GM23338 (cell line): ENCODE measurements around the gene DSCAML1. TPM values are rescaled to one million over a fixed set of nuclear protein-coding genes. Genes with fewer than 3 reads are reported as not detected.

Experiments used
- ATAC-seq: fragments of 200-7000 bp; cut with Tn5 transposase; 3 replicates; pipeline ENCODE4 v1.9.1; 2020
- DNase-seq: peaks from one replicate; pipeline ENCODE4 v3.0.0-alpha.2; 2015; ENCODE audit warnings: low spot score
- H2AFZ ChIP-seq: fragments of 200-600 bp; sonication (generic); 2 replicates; pipeline ENCODE4 v1.8.0; 2016; ENCODE audit warnings: antibody characterized with exemption, mild to moderate bottlenecking, moderate library complexity
- H3F3A ChIP-seq: fragments of 200-600 bp; sonication (generic); replicated peaks from 2 replicates; pipeline ENCODE4 v1.8.0; 2017; ENCODE audit warnings: antibody characterized with exemption, mixed run types, low read depth
- H3K27ac ChIP-seq: fragments of 200-600 bp; sonication (generic); 2 replicates; pipeline ENCODE4 v1.6.1; 2016; ENCODE audit warnings: low read depth
- H3K27me3 ChIP-seq: fragments of 200-600 bp; sonication (generic); 2 replicates; pipeline ENCODE4 v1.8.0; 2016; ENCODE audit warnings: mild to moderate bottlenecking, mixed run types, moderate library complexity; ENCODE audit not compliant: insufficient read depth
- H3K36me3 ChIP-seq: fragments of 200-600 bp; sonication (generic); 2 replicates; pipeline ENCODE4 v1.8.0; 2016; ENCODE audit warnings: mild to moderate bottlenecking; ENCODE audit not compliant: insufficient read depth
- H3K4me1 ChIP-seq: fragments of 200-600 bp; sonication (generic); 2 replicates; pipeline ENCODE4 v1.8.0; 2016; ENCODE audit warnings: mild to moderate bottlenecking, moderate library complexity; ENCODE audit not compliant: insufficient read depth
- H3K4me2 ChIP-seq: fragments of 200-600 bp; sonication (generic); 2 replicates; pipeline ENCODE4 v1.7.1; 2017; ENCODE audit warnings: mixed run types
- H3K4me3 ChIP-seq: fragments of 200-600 bp; sonication (generic); 2 replicates; pipeline ENCODE4 v1.6.1; 2016; ENCODE audit warnings: mixed run types
- H3K79me2 ChIP-seq: fragments of 200-600 bp; sonication (generic); replicated peaks from 2 replicates; pipeline ENCODE4 v1.8.0; 2017; ENCODE audit warnings: mild to moderate bottlenecking; ENCODE audit not compliant: insufficient read depth
- H3K9me2 ChIP-seq: fragments of 200-600 bp; sonication (generic); 2 replicates; pipeline ENCODE4 v1.8.0; 2017; ENCODE audit not compliant: insufficient read depth
- H4K20me1 ChIP-seq: fragments of 200-600 bp; sonication (generic); replicated peaks from 2 replicates; pipeline ENCODE4 v1.8.0; 2017; ENCODE audit warnings: mild to moderate bottlenecking; ENCODE audit not compliant: insufficient read depth
- H3K27ac Mint-ChIP-seq: 2 replicates; pipeline ENCODE4 v1.8.0; 2020; ENCODE audit warnings: inconsistent platforms, mild to moderate bottlenecking, moderate library complexity, mixed read lengths
- H3K27me3 Mint-ChIP-seq: 3 replicates; pipeline ENCODE4 v1.8.0; 2022; ENCODE audit warnings: low read depth, mild to moderate bottlenecking, moderate library complexity, mixed read lengths, inconsistent platforms; ENCODE audit not compliant: insufficient read depth, poor library complexity
- H3K36me3 Mint-ChIP-seq: 3 replicates; pipeline ENCODE4 v1.8.0; 2021; ENCODE audit warnings: low read depth, mild to moderate bottlenecking, inconsistent platforms, moderate library complexity, mixed read lengths
- H3K4me1 Mint-ChIP-seq: 3 replicates; pipeline ENCODE4 v1.8.0; 2020; ENCODE audit warnings: mild to moderate bottlenecking, inconsistent platforms, mixed read lengths
- H3K4me3 Mint-ChIP-seq: 3 replicates; pipeline ENCODE4 v1.8.0; 2021; ENCODE audit warnings: moderate library complexity, mild to moderate bottlenecking, inconsistent platforms, mixed read lengths
- H3K9me3 Mint-ChIP-seq: 3 replicates; pipeline ENCODE4 v1.8.0; 2020; ENCODE audit warnings: moderate library complexity, mild to moderate bottlenecking, inconsistent platforms, mixed read lengths
- CREB1 ChIP-seq: fragments of 250-450 bp; sonication (Bioruptor Pico); IDR thresholded peaks from 2 replicates; pipeline ENCODE4 v1.5.0; 2020; ENCODE audit warnings: low read depth, mild to moderate bottlenecking, moderate library complexity
- EZH2phosphoT487 ChIP-seq: fragments of 200-600 bp; sonication (generic); IDR thresholded peaks from one replicate; pipeline ENCODE4 v1.8.1; 2018; ENCODE audit warnings: antibody characterized with exemption; ENCODE audit not compliant: unreplicated experiment
- NANOG ChIP-seq: IDR thresholded peaks from 2 replicates; pipeline ENCODE4 v1.6.1; 2016; ENCODE audit warnings: antibody characterized with exemption, borderline replicate concordance
- REST ChIP-seq: IDR thresholded peaks from one replicate; pipeline ENCODE4 v1.6.1; 2018; ENCODE audit warnings: antibody characterized with exemption; ENCODE audit not compliant: unreplicated experiment
- STAT1 ChIP-seq: IDR thresholded peaks from one replicate; pipeline ENCODE4 v1.6.1; 2016; ENCODE audit warnings: antibody characterized with exemption; ENCODE audit not compliant: unreplicated experiment
- ZNF462 ChIP-seq: fragments of 250-450 bp; sonication (Bioruptor Pico); IDR thresholded peaks from 2 replicates; pipeline ENCODE4 v1.5.0; 2020; ENCODE audit warnings: mild to moderate bottlenecking, moderate library complexity
- polyA plus RNA-seq: library from polyadenylated mRNA; unstranded; fragments of >200 nt; fragmentation: Nextera tagmentation; extraction: Ambion mirVana; gene quantifications from 2 replicates; pipeline ENCODE4 v1.2.1, GENCODE V29; 2016
- total RNA-seq: library from RNA; depleted of rRNA; stranded (reverse); fragments of >200 nt; shearing (Covaris generic); gene quantifications from 2 replicates; pipeline ENCODE4 v1.2.3, GENCODE V29; 2014

Gene DSCAML1
- total and polyA plus RNA-seq, 2 experiments from 2014 or later: 0.17 TPM; not detected in 1

- no peak for TF ChIP-seq ZNF462
- no peak for TF ChIP-seq STAT1
Measured at GRCh38 chr11:117621226-117621625, 175.8 kb downstream of the DSCAML1 start (continued).

GRCh38 chr11:117620659-117621058, 176.4 kb downstream of the DSCAML1 start:
- H3K27me3 Mint-ChIP-seq: peaks cover 6% of the 10 kb centered on the region
- no peaks in the 10 kb centered on the region for H3K36me3 Mint-ChIP-seq
- H3K4me1 Mint-ChIP-seq: peaks cover 19% of the 10 kb centered on the region; the same call in 2 of the 3 replicates
- H3K9me2 ChIP-seq: no peaks in the 10 kb centered on the region
- H3K27me3 ChIP-seq: no peaks in the 10 kb centered on the region
- no peaks in the 10 kb centered on the region for H4K20me1 ChIP-seq
- no peak overlapping the region for H3K27ac Mint-ChIP-seq
- no peak overlapping the region for H2AFZ ChIP-seq
- no peak overlapping the region for H3K4me3 Mint-ChIP-seq
- no peaks in the 10 kb centered on the region for H3K36me3 ChIP-seq
- H3K27ac ChIP-seq: no peak overlapping the region
- peaks cover 5% of the 10 kb centered on the region; the same call in 1 of the 3 replicates for H3K9me3 Mint-ChIP-seq
- no peak for ATAC-seq
- no peaks in the 10 kb centered on the region for H3K79me2 ChIP-seq
- H3K4me1 ChIP-seq: no peaks in the 10 kb centered on the region; the same call in 1 of the 2 replicates
- DNase-seq: no peak
- no peaks in the 10 kb centered on the region for H3F3A ChIP-seq
- no peak overlapping the region for H3K4me3 ChIP-seq
- H3K4me2 ChIP-seq: no peak overlapping the region
- TF ChIP-seq NANOG (no peak), REST (no peak), STAT1 (no peak), ZNF462 (no peak), CREB1 (no peak), EZH2phosphoT487 (no peak)
